Central memory CD4-positive, alpha-beta T cell (primary cell): ENCODE results near the gene AFF3.

Source experiments
- DNase-seq: peaks from one replicate; pipeline ENCODE4 v3.0.0; 2022

The AFF3 gene

GRCh38 chr2:100040906-100041305 lies 101.5 kb downstream of the AFF3 start:
- DNase-seq: no peak

- DNase-seq: no peak
Measured at GRCh38 chr2:100039291-100039980, 103.0 kb downstream of the AFF3 start.

- no peak for DNase-seq
Measured at GRCh38 chr2:100038011-100038410, 104.4 kb downstream of the AFF3 start.

- DNase-seq: no peak
Measured at GRCh38 chr2:100036793-100037192, 105.6 kb downstream of the AFF3 start.

- no peak for DNase-seq
Measured at GRCh38 chr2:100036026-100036425, 106.4 kb downstream of the AFF3 start.

GRCh38 chr2:100034431-100034830 lies 108.0 kb downstream of the AFF3 start:
- no peak for DNase-seq

GRCh38 chr2:100033976-100034375 lies 108.4 kb downstream of the AFF3 start:
- no peak for DNase-seq

- DNase-seq: no peak
Measured at GRCh38 chr2:100031604-100032003, 110.8 kb downstream of the AFF3 start.

- no peak for DNase-seq
Measured at GRCh38 chr2:100029460-100029859, 112.9 kb downstream of the AFF3 start.

GRCh38 chr2:100021791-100022340 lies 120.5 kb downstream of the AFF3 start:
- no peak for DNase-seq

- DNase-seq: no peak
Measured at GRCh38 chr2:100019499-100019898, 122.9 kb downstream of the AFF3 start.

GRCh38 chr2:100018341-100019193 lies 123.8 kb downstream of the AFF3 start:
- DNase-seq: no peak

- no peak for DNase-seq
Measured at GRCh38 chr2:100017633-100018032, 124.8 kb downstream of the AFF3 start.

GRCh38 chr2:100016756-100017155 lies 125.6 kb downstream of the AFF3 start:
- no peak for DNase-seq

GRCh38 chr2:100015849-100016248 lies 126.5 kb downstream of the AFF3 start:
- DNase-seq: no peak

GRCh38 chr2:100013892-100014677 lies 128.3 kb downstream of the AFF3 start:
- no peak for DNase-seq

GRCh38 chr2:100012561-100012960 lies 129.8 kb downstream of the AFF3 start:
- DNase-seq: no peak

GRCh38 chr2:100011272-100011731 lies 131.1 kb downstream of the AFF3 start:
- DNase-seq: no peak

- DNase-seq: no peak
Measured at GRCh38 chr2:100010606-100011005, 131.8 kb downstream of the AFF3 start.

- DNase-seq: no peak
Measured at GRCh38 chr2:100009743-100010142, 132.6 kb downstream of the AFF3 start.

- no peak for DNase-seq
Measured at GRCh38 chr2:100008956-100009355, 133.4 kb downstream of the AFF3 start.

- no peak for DNase-seq
Measured at GRCh38 chr2:100006516-100006915, 135.9 kb downstream of the AFF3 start.

GRCh38 chr2:100004959-100005387 lies 137.4 kb downstream of the AFF3 start:
- no peak for DNase-seq
